SHP77 (cell line): Measurements from ENCODE around the gene ZNF638.
A peak's percentile ranks its signal among the peaks of the same experiment; 100 is the strongest.
"Not testable (repeated sequence)": the region's sequence is repeated elsewhere in the genome, so short reads cannot be mapped to it uniquely, and the experiment has no call there.

Experiments used
- DNase-seq, 2 experiments: peaks; one replicate each; lab custom pipeline; 2025; lab: John Stamatoyannopoulos, UW

ZNF638 gene

GRCh38 chr2:71331581-71332434 lies at the start of gene ZNF638:
Gene ZNF638, plus strand, starts transcription at chr2:71331782. Its CDS starts 17,173 bp downstream, at chr2:71348955.
- DNase-seq: peak; percentile 86 to 90

GRCh38 chr2:71281950-71282349 lies 49.6 kb upstream of the ZNF638 start:
- DNase-seq: no peak

- peak in 1 of 2 experiments; percentile 20 for DNase-seq
Measured at GRCh38 chr2:71282493-71282892, 49.1 kb upstream of the ZNF638 start.

- no peak for DNase-seq
Measured at GRCh38 chr2:71283131-71283530, 48.5 kb upstream of the ZNF638 start.

- no peak for DNase-seq
Measured at GRCh38 chr2:71285706-71286105, 45.9 kb upstream of the ZNF638 start.

- DNase-seq: no peak
Measured at GRCh38 chr2:71291398-71291797, 40.2 kb upstream of the ZNF638 start.

- no peak for DNase-seq
Measured at GRCh38 chr2:71292159-71292558, 39.4 kb upstream of the ZNF638 start.

- no peak for DNase-seq
Measured at GRCh38 chr2:71298914-71299313, 32.7 kb upstream of the ZNF638 start.

GRCh38 chr2:71299507-71299906 lies 32.1 kb upstream of the ZNF638 start:
- DNase-seq: peak in 1 of 2 experiments; percentile 19

- no peak for DNase-seq
Measured at GRCh38 chr2:71303849-71304248, 27.7 kb upstream of the ZNF638 start.

GRCh38 chr2:71306762-71307161 lies 24.8 kb upstream of the ZNF638 start:
- no peak for DNase-seq

GRCh38 chr2:71313016-71313766 lies 18.4 kb upstream of the ZNF638 start:
- DNase-seq: no peak

- no peak for DNase-seq
Measured at GRCh38 chr2:71317060-71317459, 14.5 kb upstream of the ZNF638 start.

- not testable (repeated sequence) for DNase-seq
Measured at GRCh38 chr2:71317900-71318299, 13.7 kb upstream of the ZNF638 start.

GRCh38 chr2:71323386-71323785 lies 8.2 kb upstream of the ZNF638 start:
- no peak for DNase-seq

- DNase-seq: no peak
Measured at GRCh38 chr2:71326968-71327367, 4.6 kb upstream of the ZNF638 start.

GRCh38 chr2:71327916-71328315 lies 3.7 kb upstream of the ZNF638 start:
- no peak for DNase-seq

- no peak for DNase-seq
Measured at GRCh38 chr2:71330155-71330554, 1.4 kb upstream of the ZNF638 start.

- no peak for DNase-seq
Measured at GRCh38 chr2:71330585-71331330, 824 bp upstream of the ZNF638 start.

GRCh38 chr2:71331331-71331580 lies 326 bp upstream of the ZNF638 start:
- DNase-seq: not testable (repeated sequence)

GRCh38 chr2:71332435-71332796 lies 834 bp downstream of the ZNF638 start:
- DNase-seq: no peak

GRCh38 chr2:71333619-71334018 lies 2.0 kb downstream of the ZNF638 start:
- DNase-seq: no peak

- no peak for DNase-seq
Measured at GRCh38 chr2:71336384-71336783, 4.8 kb downstream of the ZNF638 start.
